HepG2 (cell line): ENCODE data around the gene MRGPRF. TPM values are rescaled to one million over a fixed set of nuclear protein-coding genes. Genes with fewer than 3 reads are reported as not detected.

Source experiments
- CBX5 ChIP-seq: sonication (generic); formaldehyde crosslinking; IDR thresholded peaks from 2 replicates; pipeline ENCODE4 v1.4.0; 2020; ENCODE audit warnings: missing genetic modification reagents, borderline replicate concordance
- MTF2 ChIP-seq: sonication (generic); formaldehyde crosslinking; IDR thresholded peaks from 2 replicates; pipeline ENCODE4 v1.5.0; 2020; ENCODE audit warnings: missing genetic modification reagents, borderline replicate concordance
- MXI1 ChIP-seq: IDR thresholded peaks from 3 replicates; pipeline ENCODE4 v1.6.1; 2012; ENCODE audit warnings: low read depth, low read length, inconsistent platforms, borderline replicate concordance
- PAF1 ChIP-seq: IDR thresholded peaks from 2 replicates; pipeline ENCODE4 v1.6.1; 2016; ENCODE audit warnings: missing genetic modification reagents, missing compliant biosample characterization
- SKI ChIP-seq: fragments of 450-650 bp; IDR thresholded peaks from one replicate; pipeline ENCODE4 v1.6.1; 2018; ENCODE audit warnings: mild to moderate bottlenecking; ENCODE audit not compliant: partially characterized antibody
- TBX3 ChIP-seq: fragments of 450-650 bp; IDR thresholded peaks from 2 replicates; pipeline ENCODE4 v1.6.1; 2017; ENCODE audit warnings: antibody characterized with exemption, mild to moderate bottlenecking, inconsistent platforms, borderline replicate concordance
- ZFP90 ChIP-seq: sonication (generic); formaldehyde crosslinking; IDR thresholded peaks from 2 replicates; pipeline ENCODE4 v1.8.0; 2022; ENCODE audit warnings: missing genetic modification reagents, mild to moderate bottlenecking, inconsistent platforms, borderline replicate concordance
- ZNF331 ChIP-seq: sonication (generic); formaldehyde crosslinking; IDR thresholded peaks from 2 replicates; pipeline ENCODE4 v1.4.0; 2020; ENCODE audit warnings: missing genetic modification reagents
- ZNF569 ChIP-seq: sonication (generic); formaldehyde crosslinking; IDR thresholded peaks from 2 replicates; pipeline ENCODE4 v1.5.0; 2020; ENCODE audit warnings: mild to moderate bottlenecking, missing genetic modification reagents, moderate library complexity, borderline replicate concordance
- ZNF652 ChIP-seq: IDR thresholded peaks from 2 replicates; pipeline ENCODE4 v1.6.1; 2016; ENCODE audit warnings: low read depth, borderline replicate concordance
- ZNF772 ChIP-seq: sonication (generic); formaldehyde crosslinking; IDR thresholded peaks from 2 replicates; pipeline ENCODE4 v1.5.0; 2020; ENCODE audit warnings: mild to moderate bottlenecking, missing genetic modification reagents
- ZNF790 ChIP-seq: sonication (generic); formaldehyde crosslinking; IDR thresholded peaks from 2 replicates; pipeline ENCODE4 v1.8.0; 2022; ENCODE audit warnings: missing genetic modification reagents, mild to moderate bottlenecking, borderline replicate concordance
- ZZZ3 ChIP-seq: sonication (generic); formaldehyde crosslinking; IDR thresholded peaks from 2 replicates; pipeline ENCODE4 v1.4.0; 2020; ENCODE audit warnings: missing genetic modification reagents, mild to moderate bottlenecking, borderline replicate concordance
- polyA plus RNA-seq, 8 experiments: library from polyadenylated mRNA; depleted of rRNA in 3 of 8; stranded (reverse) in 7 of 8; unstranded in 1 of 8; fragments of >200 nt; fragmentation: Illumina TruSeq in 4 of 8; extraction: Trizol in 4 of 8; gene quantifications; 2 replicates each; pipeline versions ENCODE4 v1.2.1 to v1.2.3, GENCODE V29; 2011 to 2016; ENCODE audit warnings: low read depth in 4 of 8, missing spikeins in 1 of 8, mixed read lengths in 1 of 8; ENCODE audit not compliant: insufficient read depth in 1 of 8
- total RNA-seq, 5 experiments: library from RNA; depleted of rRNA; stranded (reverse); fragments of >200 nt; fragmentation: Illumina TruSeq; extraction: Trizol; gene quantifications; 2 replicates each; pipeline ENCODE4 v1.2.3, GENCODE V29; 2016; ENCODE audit warnings: low read depth in 1 of 5
- TF ChIP-seq, protein P1 (sequence below): sonication (generic); formaldehyde crosslinking; IDR thresholded peaks from 2 replicates; pipeline ENCODE4 v1.4.0; 2020; ENCODE audit warnings: missing genetic modification reagents
- TF ChIP-seq, protein P2 (sequence below): sonication (generic); formaldehyde crosslinking; IDR thresholded peaks from 2 replicates; pipeline ENCODE4 v1.4.0; 2020; ENCODE audit warnings: missing genetic modification reagents, borderline replicate concordance
- TF ChIP-seq, protein P3 (sequence below): sonication (generic); formaldehyde crosslinking; IDR thresholded peaks from 2 replicates; pipeline ENCODE4 v1.5.0; 2020; ENCODE audit warnings: mild to moderate bottlenecking, missing genetic modification reagents, borderline replicate concordance

MRGPRF gene
- total and polyA plus RNA-seq, 2 of the 13 experiments (the other 11 are each of a cell fraction or from before 2014, with no cell fraction given): not detected

DNA sequence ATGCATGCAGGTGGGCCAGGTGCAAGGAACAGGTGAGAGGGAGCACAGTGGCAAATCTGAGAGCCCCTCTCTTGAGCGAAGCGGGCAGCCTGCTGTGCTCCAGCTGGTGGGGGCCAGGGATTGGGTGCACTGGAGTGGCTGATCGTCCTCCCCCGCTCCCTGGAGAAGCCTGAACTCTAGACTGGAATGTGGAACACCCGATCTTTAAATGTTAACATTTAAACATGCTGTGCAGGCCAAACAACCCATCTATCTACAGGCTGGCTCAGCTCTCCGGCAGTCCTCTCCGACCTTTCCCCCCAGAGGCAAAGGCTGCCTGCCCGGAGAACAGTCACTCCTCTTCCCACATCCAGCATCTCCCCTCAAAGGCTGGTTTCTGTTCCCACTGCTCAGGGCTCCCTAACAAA lies 5.1 kb downstream of the MRGPRF start (continued):
- TF ChIP-seq, protein P1, sequence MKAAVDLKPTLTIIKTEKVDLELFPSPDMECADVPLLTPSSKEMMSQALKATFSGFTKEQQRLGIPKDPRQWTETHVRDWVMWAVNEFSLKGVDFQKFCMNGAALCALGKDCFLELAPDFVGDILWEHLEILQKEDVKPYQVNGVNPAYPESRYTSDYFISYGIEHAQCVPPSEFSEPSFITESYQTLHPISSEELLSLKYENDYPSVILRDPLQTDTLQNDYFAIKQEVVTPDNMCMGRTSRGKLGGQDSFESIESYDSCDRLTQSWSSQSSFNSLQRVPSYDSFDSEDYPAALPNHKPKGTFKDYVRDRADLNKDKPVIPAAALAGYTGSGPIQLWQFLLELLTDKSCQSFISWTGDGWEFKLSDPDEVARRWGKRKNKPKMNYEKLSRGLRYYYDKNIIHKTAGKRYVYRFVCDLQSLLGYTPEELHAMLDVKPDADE (CRISPR knock-in tag): no peak
- TF ChIP-seq ZNF331 (CRISPR knock-in tag) (no peak), MXI1 (no peak), CBX5 (CRISPR knock-in tag) (no peak), ZNF652 (no peak), ZNF569 (CRISPR knock-in tag) (no peak), PAF1 (CRISPR knock-in tag) (no peak), ZNF772 (peak; percentile 45; the same call in 1 of the 2 replicates), ZNF790 (CRISPR knock-in tag) (no peak), TBX3 (no peak), ZZZ3 (no peak), SKI (no peak), ZFP90 (CRISPR knock-in tag) (no peak), MTF2 (CRISPR knock-in tag) (no peak)
- TF ChIP-seq, protein P2, sequence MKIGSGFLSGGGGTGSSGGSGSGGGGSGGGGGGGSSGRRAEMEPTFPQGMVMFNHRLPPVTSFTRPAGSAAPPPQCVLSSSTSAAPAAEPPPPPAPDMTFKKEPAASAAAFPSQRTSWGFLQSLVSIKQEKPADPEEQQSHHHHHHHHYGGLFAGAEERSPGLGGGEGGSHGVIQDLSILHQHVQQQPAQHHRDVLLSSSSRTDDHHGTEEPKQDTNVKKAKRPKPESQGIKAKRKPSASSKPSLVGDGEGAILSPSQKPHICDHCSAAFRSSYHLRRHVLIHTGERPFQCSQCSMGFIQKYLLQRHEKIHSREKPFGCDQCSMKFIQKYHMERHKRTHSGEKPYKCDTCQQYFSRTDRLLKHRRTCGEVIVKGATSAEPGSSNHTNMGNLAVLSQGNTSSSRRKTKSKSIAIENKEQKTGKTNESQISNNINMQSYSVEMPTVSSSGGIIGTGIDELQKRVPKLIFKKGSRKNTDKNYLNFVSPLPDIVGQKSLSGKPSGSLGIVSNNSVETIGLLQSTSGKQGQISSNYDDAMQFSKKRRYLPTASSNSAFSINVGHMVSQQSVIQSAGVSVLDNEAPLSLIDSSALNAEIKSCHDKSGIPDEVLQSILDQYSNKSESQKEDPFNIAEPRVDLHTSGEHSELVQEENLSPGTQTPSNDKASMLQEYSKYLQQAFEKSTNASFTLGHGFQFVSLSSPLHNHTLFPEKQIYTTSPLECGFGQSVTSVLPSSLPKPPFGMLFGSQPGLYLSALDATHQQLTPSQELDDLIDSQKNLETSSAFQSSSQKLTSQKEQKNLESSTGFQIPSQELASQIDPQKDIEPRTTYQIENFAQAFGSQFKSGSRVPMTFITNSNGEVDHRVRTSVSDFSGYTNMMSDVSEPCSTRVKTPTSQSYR: no peak
- TF ChIP-seq, protein P3, sequence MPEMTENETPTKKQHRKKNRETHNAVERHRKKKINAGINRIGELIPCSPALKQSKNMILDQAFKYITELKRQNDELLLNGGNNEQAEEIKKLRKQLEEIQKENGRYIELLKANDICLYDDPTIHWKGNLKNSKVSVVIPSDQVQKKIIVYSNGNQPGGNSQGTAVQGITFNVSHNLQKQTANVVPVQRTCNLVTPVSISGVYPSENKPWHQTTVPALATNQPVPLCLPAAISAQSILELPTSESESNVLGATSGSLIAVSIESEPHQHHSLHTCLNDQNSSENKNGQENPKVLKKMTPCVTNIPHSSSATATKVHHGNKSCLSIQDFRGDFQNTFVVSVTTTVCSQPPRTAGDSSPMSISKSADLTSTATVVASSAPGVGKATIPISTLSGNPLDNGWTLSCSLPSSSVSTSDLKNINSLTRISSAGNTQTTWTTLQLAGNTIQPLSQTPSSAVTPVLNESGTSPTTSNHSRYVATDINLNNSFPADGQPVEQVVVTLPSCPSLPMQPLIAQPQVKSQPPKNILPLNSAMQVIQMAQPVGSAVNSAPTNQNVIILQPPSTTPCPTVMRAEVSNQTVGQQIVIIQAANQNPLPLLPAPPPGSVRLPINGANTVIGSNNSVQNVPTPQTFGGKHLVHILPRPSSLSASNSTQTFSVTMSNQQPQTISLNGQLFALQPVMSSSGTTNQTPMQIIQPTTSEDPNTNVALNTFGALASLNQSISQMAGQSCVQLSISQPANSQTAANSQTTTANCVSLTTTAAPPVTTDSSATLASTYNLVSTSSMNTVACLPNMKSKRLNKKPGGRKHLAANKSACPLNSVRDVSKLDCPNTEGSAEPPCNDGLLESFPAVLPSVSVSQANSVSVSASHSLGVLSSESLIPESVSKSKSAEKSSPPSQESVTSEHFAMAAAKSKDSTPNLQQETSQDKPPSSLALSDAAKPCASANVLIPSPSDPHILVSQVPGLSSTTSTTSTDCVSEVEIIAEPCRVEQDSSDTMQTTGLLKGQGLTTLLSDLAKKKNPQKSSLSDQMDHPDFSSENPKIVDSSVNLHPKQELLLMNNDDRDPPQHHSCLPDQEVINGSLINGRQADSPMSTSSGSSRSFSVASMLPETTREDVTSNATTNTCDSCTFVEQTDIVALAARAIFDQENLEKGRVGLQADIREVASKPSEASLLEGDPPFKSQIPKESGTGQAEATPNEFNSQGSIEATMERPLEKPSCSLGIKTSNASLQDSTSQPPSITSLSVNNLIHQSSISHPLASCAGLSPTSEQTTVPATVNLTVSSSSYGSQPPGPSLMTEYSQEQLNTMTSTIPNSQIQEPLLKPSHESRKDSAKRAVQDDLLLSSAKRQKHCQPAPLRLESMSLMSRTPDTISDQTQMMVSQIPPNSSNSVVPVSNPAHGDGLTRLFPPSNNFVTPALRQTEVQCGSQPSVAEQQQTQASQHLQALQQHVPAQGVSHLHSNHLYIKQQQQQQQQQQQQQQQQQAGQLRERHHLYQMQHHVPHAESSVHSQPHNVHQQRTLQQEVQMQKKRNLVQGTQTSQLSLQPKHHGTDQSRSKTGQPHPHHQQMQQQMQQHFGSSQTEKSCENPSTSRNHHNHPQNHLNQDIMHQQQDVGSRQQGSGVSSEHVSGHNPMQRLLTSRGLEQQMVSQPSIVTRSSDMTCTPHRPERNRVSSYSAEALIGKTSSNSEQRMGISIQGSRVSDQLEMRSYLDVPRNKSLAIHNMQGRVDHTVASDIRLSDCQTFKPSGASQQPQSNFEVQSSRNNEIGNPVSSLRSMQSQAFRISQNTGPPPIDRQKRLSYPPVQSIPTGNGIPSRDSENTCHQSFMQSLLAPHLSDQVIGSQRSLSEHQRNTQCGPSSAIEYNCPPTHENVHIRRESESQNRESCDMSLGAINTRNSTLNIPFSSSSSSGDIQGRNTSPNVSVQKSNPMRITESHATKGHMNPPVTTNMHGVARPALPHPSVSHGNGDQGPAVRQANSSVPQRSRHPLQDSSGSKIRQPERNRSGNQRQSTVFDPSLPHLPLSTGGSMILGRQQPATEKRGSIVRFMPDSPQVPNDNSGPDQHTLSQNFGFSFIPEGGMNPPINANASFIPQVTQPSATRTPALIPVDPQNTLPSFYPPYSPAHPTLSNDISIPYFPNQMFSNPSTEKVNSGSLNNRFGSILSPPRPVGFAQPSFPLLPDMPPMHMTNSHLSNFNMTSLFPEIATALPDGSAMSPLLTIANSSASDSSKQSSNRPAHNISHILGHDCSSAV (CRISPR knock-in tag): peak; percentile 73; the same call in 1 of the 2 replicates
